Activated T-cell treated with anti-CD3 and anti-CD28 coated beads, Interleukin-2, amount 50 U/mL, for 48 hours (primary cell): Measurements from ENCODE around the gene SAXO2.
A peak's percentile ranks its signal among the peaks of the same experiment; 100 is the strongest.
"Not testable (repeated sequence)": the region's sequence is repeated elsewhere in the genome, so short reads cannot be mapped to it uniquely, and the experiment has no call there.

Source experiments
- DNase-seq, 2 experiments: peaks; one replicate each; pipeline ENCODE4 v3.0.0-alpha.2; 2020

Gene SAXO2

GRCh38 chr15:82262422-82263026, at the start of gene SAXO2, which contains the start of gene EFL1:
Gene SAXO2 (plus strand): TSS chr15:82262818. CDS start chr15:82262880, 62 bp downstream.
Gene EFL1 (minus strand): TSS chr15:82262734. CDS start chr15:82261778, 956 bp downstream.
- peak; percentile 92 to 94 for DNase-seq

GRCh38 chr15:82216092-82216491, 46.5 kb upstream of the SAXO2 start:
- not testable (repeated sequence) for DNase-seq

GRCh38 chr15:82221535-82221934, 41.1 kb upstream of the SAXO2 start:
- not testable (repeated sequence) for DNase-seq

GRCh38 chr15:82228750-82229149, 33.9 kb upstream of the SAXO2 start:
- DNase-seq, result no peak

GRCh38 chr15:82231233-82231632, 31.4 kb upstream of the SAXO2 start:
- DNase-seq, result no peak

- no peak for DNase-seq
These were observed 30.8 kb upstream of the SAXO2 start for GRCh38 chr15:82231842-82232241.

GRCh38 chr15:82237944-82238534, 24.6 kb upstream of the SAXO2 start:
- DNase-seq, result not testable (repeated sequence)

- DNase-seq, result no peak
These were observed 22.8 kb upstream of the SAXO2 start for GRCh38 chr15:82239685-82240391.

- DNase-seq, result not testable (repeated sequence)
These were observed 20.6 kb upstream of the SAXO2 start for GRCh38 chr15:82241836-82242499.

- not testable (repeated sequence) for DNase-seq
These were observed 19.0 kb upstream of the SAXO2 start for GRCh38 chr15:82243644-82244043.

- not testable (repeated sequence) for DNase-seq
These were observed 16.7 kb upstream of the SAXO2 start for GRCh38 chr15:82245956-82246355.

GRCh38 chr15:82248261-82248660, 14.4 kb upstream of the SAXO2 start:
- not testable (repeated sequence) for DNase-seq

GRCh38 chr15:82261566-82262421, 824 bp upstream of the SAXO2 start:
- peak; percentile 73 to 77 for DNase-seq

GRCh38 chr15:82263350-82263749, 732 bp downstream of the SAXO2 start:
- DNase-seq, result no peak

GRCh38 chr15:82267137-82267536, 4.5 kb downstream of the SAXO2 start:
- DNase-seq, result not testable (repeated sequence)

GRCh38 chr15:82268454-82268853, 5.8 kb downstream of the SAXO2 start:
- DNase-seq, result not testable (repeated sequence)

GRCh38 chr15:82272154-82272553, 9.5 kb downstream of the SAXO2 start:
- no peak for DNase-seq

GRCh38 chr15:82275410-82275809, 12.8 kb downstream of the SAXO2 start:
- no peak for DNase-seq

GRCh38 chr15:82281276-82281675, 18.7 kb downstream of the SAXO2 start:
- not testable (repeated sequence) for DNase-seq

- not testable (repeated sequence) for DNase-seq
These were observed 19.8 kb downstream of the SAXO2 start for GRCh38 chr15:82282386-82282785.

- not testable (repeated sequence) for DNase-seq
These were observed 21.8 kb downstream of the SAXO2 start for GRCh38 chr15:82284381-82284780.

GRCh38 chr15:82286475-82286874, 23.9 kb downstream of the SAXO2 start:
- not testable (repeated sequence) for DNase-seq
